IMR-90 (cell line): Measurements from ENCODE around the gene IPMK. TPM values are rescaled to one million over a fixed set of nuclear protein-coding genes. Genes with fewer than 3 reads are reported as not detected.

ENCODE experiments used
- ATAC-seq: fragments of 200-7000 bp; cut with Tn5 transposase; 2 replicates; pipeline ENCODE4 v1.9.1; 2020; ENCODE audit warnings: low read depth, mild to moderate bottlenecking, moderate library complexity
- BruUV-seq: library from RNA; stranded (reverse); fragments of 400-500 nt; replicated peaks from 2 replicates; lab custom pipeline; 2021; lab: Mats Ljungman, UMichigan
- CTCF ChIA-PET: fragments of 300-600 bp; formaldehyde crosslinking; extraction: SDS; loops from one replicate; lab custom pipeline; 2021; ENCODE audit warnings: antibody characterized with exemption; lab: Yijun Ruan, JAX
- POLR2A ChIA-PET: fragments of 300-600 bp; sonication (Branson Sonifier 250); formaldehyde crosslinking; loops from one replicate; lab custom pipeline; 2022; ENCODE audit warnings: antibody characterized with exemption; ENCODE audit not compliant: unreplicated experiment; lab: Charles Lee
- DNase-seq: peaks from one replicate; pipeline ENCODE4 v3.0.0; 2013
- H2AFZ ChIP-seq: replicated peaks from 2 replicates; pipeline ENCODE3; 2013; ENCODE audit warnings: low read length, mild to moderate bottlenecking; ENCODE audit not compliant: poor library complexity
- H2AK5ac ChIP-seq: 2 replicates; pipeline ENCODE4 v1.6.1; 2013; ENCODE audit warnings: low read depth, low read length, inconsistent platforms
- H2AK9ac ChIP-seq: replicated peaks from 2 replicates; pipeline ENCODE3; 2013; ENCODE audit warnings: mild to moderate bottlenecking, low read depth, low read length, moderate library complexity; ENCODE audit not compliant: poor library complexity
- H2BK120ac ChIP-seq: 2 replicates; pipeline ENCODE4 v1.6.1; 2013; ENCODE audit warnings: low read depth, low read length, inconsistent platforms
- H2BK15ac ChIP-seq: 3 replicates; pipeline ENCODE4 v1.6.1; 2013; ENCODE audit warnings: low read depth, low read length, inconsistent platforms
- H2BK20ac ChIP-seq: 2 replicates; pipeline ENCODE4 v1.6.1; 2013; ENCODE audit warnings: low read depth, mild to moderate bottlenecking, inconsistent platforms, low read length, moderate library complexity
- H2BK5ac ChIP-seq: 2 replicates; pipeline ENCODE4 v1.6.1; 2013; ENCODE audit warnings: mild to moderate bottlenecking, low read depth, low read length, inconsistent platforms; ENCODE audit not compliant: poor library complexity, severe bottlenecking
- H3K14ac ChIP-seq: replicated peaks from 2 replicates; pipeline ENCODE4 v1.6.1; 2013; ENCODE audit warnings: low read depth, low read length, inconsistent platforms
- H3K18ac ChIP-seq: 2 replicates; pipeline ENCODE4 v1.6.1; 2013; ENCODE audit warnings: low read depth, low read length, control low read depth
- H3K23ac ChIP-seq: 2 replicates; pipeline ENCODE4 v1.6.1; 2013; ENCODE audit warnings: low read depth, low read length, inconsistent platforms
- H3K27ac ChIP-seq: 2 replicates; pipeline ENCODE4 v1.5.1; 2013; ENCODE audit warnings: mild to moderate bottlenecking, control low read depth, low read length; ENCODE audit not compliant: insufficient read depth
- H3K27me3 ChIP-seq: 2 replicates; pipeline ENCODE4 v1.6.1; 2013; ENCODE audit warnings: low read length; ENCODE audit not compliant: control insufficient read depth, insufficient read depth
- H3K36me3 ChIP-seq: 2 replicates; pipeline ENCODE4 v1.6.1; 2013; ENCODE audit warnings: low read length, mixed read lengths; ENCODE audit not compliant: control insufficient read depth, insufficient read depth
- H3K4ac ChIP-seq: 2 replicates; pipeline ENCODE4 v1.6.1; 2013; ENCODE audit warnings: low read depth, low read length, inconsistent platforms
- H3K4me1 ChIP-seq: 2 replicates; pipeline ENCODE4 v1.6.1; 2013; ENCODE audit warnings: low read length, mixed read lengths; ENCODE audit not compliant: control insufficient read depth, insufficient read depth
- H3K4me2 ChIP-seq: 2 replicates; pipeline ENCODE4 v1.6.1; 2013; ENCODE audit warnings: low read depth, mild to moderate bottlenecking, control low read depth, low read length, moderate library complexity
- H3K4me3 ChIP-seq: 2 replicates; pipeline ENCODE4 v1.5.1; 2013; ENCODE audit warnings: low read depth, mild to moderate bottlenecking, control low read depth, low read length, moderate library complexity; ENCODE audit not compliant: insufficient read depth
- H3K56ac ChIP-seq: 2 replicates; pipeline ENCODE4 v1.6.1; 2013; ENCODE audit warnings: low read length, inconsistent platforms; ENCODE audit not compliant: insufficient read depth; ENCODE audit errors: extremely low read depth
- H3K79me1 ChIP-seq, 2 experiments: 2 replicates each; pipeline ENCODE4 v1.6.1; 2013; ENCODE audit warnings: low read length in 2 of 2, inconsistent platforms in 1 of 2, low read depth in 1 of 2
- H3K9ac ChIP-seq: 2 replicates; pipeline ENCODE4 v1.6.1; 2013; ENCODE audit warnings: low read depth, low read length, control low read depth
- H3K9me1 ChIP-seq: 2 replicates; pipeline ENCODE4 v1.6.1; 2013; ENCODE audit warnings: low read length, inconsistent platforms; ENCODE audit not compliant: insufficient read depth
- H3K9me3 ChIP-seq: 2 replicates; pipeline ENCODE4 v1.6.1; 2013; ENCODE audit warnings: low read length; ENCODE audit not compliant: control insufficient read depth, insufficient read depth
- H4K20me1 ChIP-seq: 2 replicates; pipeline ENCODE4 v1.6.1; 2013; ENCODE audit warnings: low read length, inconsistent platforms; ENCODE audit not compliant: insufficient read depth
- H4K5ac ChIP-seq: 2 replicates; pipeline ENCODE4 v1.6.1; 2013; ENCODE audit warnings: mild to moderate bottlenecking, low read depth, low read length, control low read depth
- H4K8ac ChIP-seq, 2 experiments: 2 replicates each; pipeline ENCODE4 v1.6.1; 2013; ENCODE audit warnings: low read depth in 2 of 2, low read length in 2 of 2, control low read depth in 1 of 2, inconsistent platforms in 1 of 2
- H4K91ac ChIP-seq: 2 replicates; pipeline ENCODE4 v1.6.1; 2013; ENCODE audit warnings: low read depth, low read length, inconsistent platforms; ENCODE audit not compliant: insufficient read depth
- BHLHE40 ChIP-seq: fragments of 150-350 bp; IDR thresholded peaks from 2 replicates; pipeline ENCODE4 v1.6.1; 2016; ENCODE audit warnings: mild to moderate bottlenecking, low read depth, low read length
- CHD1 ChIP-seq: IDR thresholded peaks from 2 replicates; pipeline ENCODE4 v1.6.1; 2012; ENCODE audit warnings: low read depth, low read length, improper control_type of control experiment
- CTCF ChIP-seq: conservative IDR thresholded peaks from 2 replicates; pipeline ENCODE4 v1.5.1; 2012; ENCODE audit warnings: mild to moderate bottlenecking, low read depth, low read length, improper control_type of control experiment
- FOS ChIP-seq: fragments of 150-350 bp; IDR thresholded peaks from 2 replicates; pipeline ENCODE4 v1.6.1; 2016; ENCODE audit warnings: low read depth, low read length
- MAFK ChIP-seq: IDR thresholded peaks from 2 replicates; pipeline ENCODE4 v1.6.1; 2012; ENCODE audit warnings: low read depth, low read length, improper control_type of control experiment
- MAZ ChIP-seq: IDR thresholded peaks from 2 replicates; pipeline ENCODE4 v1.6.1; 2012; ENCODE audit warnings: low read depth, mild to moderate bottlenecking, low read length, improper control_type of control experiment, moderate library complexity, borderline replicate concordance
- MXI1 ChIP-seq: IDR thresholded peaks from 2 replicates; pipeline ENCODE4 v1.6.1; 2012; ENCODE audit warnings: low read depth, mild to moderate bottlenecking, low read length, moderate library complexity, borderline replicate concordance
- NFE2L2 ChIP-seq: fragments of 150-350 bp; IDR thresholded peaks from 2 replicates; pipeline ENCODE4 v1.6.1; 2016; ENCODE audit warnings: low read depth, mild to moderate bottlenecking, low read length
- POLR2A ChIP-seq: IDR thresholded peaks from 2 replicates; pipeline ENCODE4 v1.6.1; 2012; ENCODE audit warnings: mild to moderate bottlenecking, low read depth, low read length
- RAD21 ChIP-seq: IDR thresholded peaks from 2 replicates; pipeline ENCODE4 v1.6.1; 2012; ENCODE audit warnings: low read length, improper control_type of control experiment
- RCOR1 ChIP-seq: IDR thresholded peaks from 2 replicates; pipeline ENCODE4 v1.6.1; 2012; ENCODE audit warnings: mild to moderate bottlenecking, low read length, improper control_type of control experiment; ENCODE audit not compliant: insufficient replicate concordance
- RFX5 ChIP-seq: IDR thresholded peaks from 2 replicates; pipeline ENCODE4 v1.8.0; 2012; ENCODE audit warnings: low read depth, mild to moderate bottlenecking, low read length, moderate library complexity
- SMC3 ChIP-seq: fragments of 150-350 bp; IDR thresholded peaks from 2 replicates; pipeline ENCODE4 v1.6.1; 2016; ENCODE audit warnings: low read depth, mild to moderate bottlenecking, antibody characterized with exemption, low read length, moderate library complexity
- WGBS, 2 experiments: methylation state at CpG; one replicate each; pipeline versions ENCODE4 v1.1.5 to v1.1.7; 2013; ENCODE audit warnings: missing lambda C conversion rate in 2 of 2; ENCODE audit not compliant: insufficient read length in 1 of 2; ENCODE audit errors: extremely low coverage in 2 of 2; 5-methylcytosine and 5-hydroxymethylcytosine counted together
- dilution Hi-C: fragments of 300-500 bp; cut with HindIII; formaldehyde crosslinking; loops from one replicate; pipeline ENCODE4 v1.14.3; 2018; ENCODE audit warnings: low sequenced_read_pairs; ENCODE audit not compliant: unreplicated experiment
- in situ Hi-C: fragments of 300-500 bp; cut with MboI; formaldehyde crosslinking; loops from 3 replicates; pipeline ENCODE4 v1.14.3; 2019; ENCODE audit warnings: low sequenced_read_pairs, inconsistent platforms, mixed read lengths
- intact Hi-C: fragments of 100-400 bp; cut with micrococcal nuclease; formaldehyde crosslinking; loops from 2 replicates; pipeline ENCODE4 v1.10.0; 2022
- polyA plus RNA-seq, 3 experiments: library from polyadenylated mRNA; depleted of rRNA; stranded (reverse); fragments of >200 nt; gene quantifications; 2 replicates each; pipeline ENCODE4 v1.2.3, GENCODE V29; 2012; ENCODE audit warnings: low replicate concordance in 1 of 3
- total RNA-seq: library from RNA; depleted of rRNA; stranded (reverse); fragments of >200 nt; gene quantifications from 2 replicates; pipeline ENCODE4 v1.2.3, GENCODE V29; 2012
- TF ChIP-seq, protein P1 (sequence below): fragments of 150-350 bp; IDR thresholded peaks from 2 replicates; pipeline ENCODE4 v1.6.1; 2016; ENCODE audit warnings: low read depth, mild to moderate bottlenecking, low read length, moderate library complexity, borderline replicate concordance
- TF ChIP-seq, protein P2 (sequence below): fragments of 150-350 bp; IDR thresholded peaks from 2 replicates; pipeline ENCODE4 v1.6.1; 2017; ENCODE audit warnings: mild to moderate bottlenecking, antibody characterized with exemption, low read length, low read depth

IPMK gene
- total and polyA plus RNA-seq, 2 of the 4 experiments (the other 2 are of a cell fraction): 0.89 to 2.0 TPM

GRCh38 chr10:58264780-58265179 is 2.9 kb downstream of the IPMK start:
- BruUV-seq: no TSS peak
- no peak overlapping the region for H2AFZ ChIP-seq
- H2BK15ac ChIP-seq: no peak overlapping the region
- no peak overlapping the region for H3K4ac ChIP-seq
- H3K9me1 ChIP-seq: no peaks in the 10 kb centered on the region
- no peak overlapping the region for H3K56ac ChIP-seq
- H2BK20ac ChIP-seq: no peak overlapping the region
- intact Hi-C loops: no loop called here
- H3K79me1 ChIP-seq: peaks cover 9 to 26% of the 10 kb centered on the region in 2 experiments
- ATAC-seq (no peak), DNase-seq (no peak)
- H4K91ac ChIP-seq: no peak overlapping the region
- no peaks in the 10 kb centered on the region for H3K27me3 ChIP-seq
- dilution Hi-C loops: no loop called here
- no peak overlapping the region for H2AK9ac ChIP-seq
- POLR2A ChIA-PET: no interaction called here
- no peak overlapping the region for H4K8ac ChIP-seq
- no peaks in the 10 kb centered on the region for H4K20me1 ChIP-seq
- no peak overlapping the region for H3K9ac ChIP-seq
- no peak overlapping the region for H3K18ac ChIP-seq
- in situ Hi-C loops: no loop called here
- H2BK120ac ChIP-seq: no peak overlapping the region
- WGBS, 2 experiments: no CpG with 5 or more reads among the region's 5 CpGs
- H4K5ac ChIP-seq: no peak overlapping the region
- no peak overlapping the region for H3K4me3 ChIP-seq
- no peak overlapping the region for H3K14ac ChIP-seq
- no peaks in the 10 kb centered on the region for H3K4me1 ChIP-seq
- no peak overlapping the region for H2AK5ac ChIP-seq
- no peak overlapping the region for H2BK5ac ChIP-seq
- TF ChIP-seq, protein P1, sequence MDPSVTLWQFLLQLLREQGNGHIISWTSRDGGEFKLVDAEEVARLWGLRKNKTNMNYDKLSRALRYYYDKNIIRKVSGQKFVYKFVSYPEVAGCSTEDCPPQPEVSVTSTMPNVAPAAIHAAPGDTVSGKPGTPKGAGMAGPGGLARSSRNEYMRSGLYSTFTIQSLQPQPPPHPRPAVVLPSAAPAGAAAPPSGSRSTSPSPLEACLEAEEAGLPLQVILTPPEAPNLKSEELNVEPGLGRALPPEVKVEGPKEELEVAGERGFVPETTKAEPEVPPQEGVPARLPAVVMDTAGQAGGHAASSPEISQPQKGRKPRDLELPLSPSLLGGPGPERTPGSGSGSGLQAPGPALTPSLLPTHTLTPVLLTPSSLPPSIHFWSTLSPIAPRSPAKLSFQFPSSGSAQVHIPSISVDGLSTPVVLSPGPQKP: no peak
- TF ChIP-seq BHLHE40: no peak
- TF ChIP-seq CTCF: no peak
- TF ChIP-seq MAZ: no peak
- TF ChIP-seq MAFK: no peak
- TF ChIP-seq MXI1: no peak
- TF ChIP-seq, protein P2, sequence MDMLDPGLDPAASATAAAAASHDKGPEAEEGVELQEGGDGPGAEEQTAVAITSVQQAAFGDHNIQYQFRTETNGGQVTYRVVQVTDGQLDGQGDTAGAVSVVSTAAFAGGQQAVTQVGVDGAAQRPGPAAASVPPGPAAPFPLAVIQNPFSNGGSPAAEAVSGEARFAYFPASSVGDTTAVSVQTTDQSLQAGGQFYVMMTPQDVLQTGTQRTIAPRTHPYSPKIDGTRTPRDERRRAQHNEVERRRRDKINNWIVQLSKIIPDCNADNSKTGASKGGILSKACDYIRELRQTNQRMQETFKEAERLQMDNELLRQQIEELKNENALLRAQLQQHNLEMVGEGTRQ: no peak
- no peak for TF ChIP-seq RAD21
- no peak for TF ChIP-seq CHD1
- no peak for TF ChIP-seq RCOR1
- TF ChIP-seq POLR2A: no peak
- no peak for TF ChIP-seq SMC3
- no peak for TF ChIP-seq FOS
- TF ChIP-seq NFE2L2: no peak
- no peak for TF ChIP-seq RFX5
- CTCF ChIA-PET: interaction anchor here (0.7 kb wide), 1 partner anchor 11 kb away, joined by 3 read pairs; no protein-coding TSS in a partner anchor
- H3K23ac ChIP-seq: no peak overlapping the region
- H3K27ac ChIP-seq: no peak overlapping the region
- H3K9me3 ChIP-seq: no peaks in the 10 kb centered on the region
- H3K4me2 ChIP-seq: 0 out of 2 replicates have a peak overlapping the region, but pooled peaks have one; percentile 85
- H3K36me3 ChIP-seq: no peaks in the 10 kb centered on the region
